Smooth muscle cell of the pulmonary artery (primary cell): ENCODE measurements around the gene TTLL4. TPM values are rescaled to one million over a fixed set of nuclear protein-coding genes. Genes with fewer than 3 reads are reported as not detected.

Experiments
- total RNA-seq: library from RNA; depleted of rRNA; stranded (reverse); fragments of >200 nt; gene quantifications from 2 replicates; pipeline ENCODE4 v1.2.3, GENCODE V29; 2014

TTLL4 gene, protein sequence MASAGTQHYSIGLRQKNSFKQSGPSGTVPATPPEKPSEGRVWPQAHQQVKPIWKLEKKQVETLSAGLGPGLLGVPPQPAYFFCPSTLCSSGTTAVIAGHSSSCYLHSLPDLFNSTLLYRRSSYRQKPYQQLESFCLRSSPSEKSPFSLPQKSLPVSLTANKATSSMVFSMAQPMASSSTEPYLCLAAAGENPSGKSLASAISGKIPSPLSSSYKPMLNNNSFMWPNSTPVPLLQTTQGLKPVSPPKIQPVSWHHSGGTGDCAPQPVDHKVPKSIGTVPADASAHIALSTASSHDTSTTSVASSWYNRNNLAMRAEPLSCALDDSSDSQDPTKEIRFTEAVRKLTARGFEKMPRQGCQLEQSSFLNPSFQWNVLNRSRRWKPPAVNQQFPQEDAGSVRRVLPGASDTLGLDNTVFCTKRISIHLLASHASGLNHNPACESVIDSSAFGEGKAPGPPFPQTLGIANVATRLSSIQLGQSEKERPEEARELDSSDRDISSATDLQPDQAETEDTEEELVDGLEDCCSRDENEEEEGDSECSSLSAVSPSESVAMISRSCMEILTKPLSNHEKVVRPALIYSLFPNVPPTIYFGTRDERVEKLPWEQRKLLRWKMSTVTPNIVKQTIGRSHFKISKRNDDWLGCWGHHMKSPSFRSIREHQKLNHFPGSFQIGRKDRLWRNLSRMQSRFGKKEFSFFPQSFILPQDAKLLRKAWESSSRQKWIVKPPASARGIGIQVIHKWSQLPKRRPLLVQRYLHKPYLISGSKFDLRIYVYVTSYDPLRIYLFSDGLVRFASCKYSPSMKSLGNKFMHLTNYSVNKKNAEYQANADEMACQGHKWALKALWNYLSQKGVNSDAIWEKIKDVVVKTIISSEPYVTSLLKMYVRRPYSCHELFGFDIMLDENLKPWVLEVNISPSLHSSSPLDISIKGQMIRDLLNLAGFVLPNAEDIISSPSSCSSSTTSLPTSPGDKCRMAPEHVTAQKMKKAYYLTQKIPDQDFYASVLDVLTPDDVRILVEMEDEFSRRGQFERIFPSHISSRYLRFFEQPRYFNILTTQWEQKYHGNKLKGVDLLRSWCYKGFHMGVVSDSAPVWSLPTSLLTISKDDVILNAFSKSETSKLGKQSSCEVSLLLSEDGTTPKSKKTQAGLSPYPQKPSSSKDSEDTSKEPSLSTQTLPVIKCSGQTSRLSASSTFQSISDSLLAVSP
- total RNA-seq = 6.7 and 9.8 TPM in 2 replicates

DNA sequence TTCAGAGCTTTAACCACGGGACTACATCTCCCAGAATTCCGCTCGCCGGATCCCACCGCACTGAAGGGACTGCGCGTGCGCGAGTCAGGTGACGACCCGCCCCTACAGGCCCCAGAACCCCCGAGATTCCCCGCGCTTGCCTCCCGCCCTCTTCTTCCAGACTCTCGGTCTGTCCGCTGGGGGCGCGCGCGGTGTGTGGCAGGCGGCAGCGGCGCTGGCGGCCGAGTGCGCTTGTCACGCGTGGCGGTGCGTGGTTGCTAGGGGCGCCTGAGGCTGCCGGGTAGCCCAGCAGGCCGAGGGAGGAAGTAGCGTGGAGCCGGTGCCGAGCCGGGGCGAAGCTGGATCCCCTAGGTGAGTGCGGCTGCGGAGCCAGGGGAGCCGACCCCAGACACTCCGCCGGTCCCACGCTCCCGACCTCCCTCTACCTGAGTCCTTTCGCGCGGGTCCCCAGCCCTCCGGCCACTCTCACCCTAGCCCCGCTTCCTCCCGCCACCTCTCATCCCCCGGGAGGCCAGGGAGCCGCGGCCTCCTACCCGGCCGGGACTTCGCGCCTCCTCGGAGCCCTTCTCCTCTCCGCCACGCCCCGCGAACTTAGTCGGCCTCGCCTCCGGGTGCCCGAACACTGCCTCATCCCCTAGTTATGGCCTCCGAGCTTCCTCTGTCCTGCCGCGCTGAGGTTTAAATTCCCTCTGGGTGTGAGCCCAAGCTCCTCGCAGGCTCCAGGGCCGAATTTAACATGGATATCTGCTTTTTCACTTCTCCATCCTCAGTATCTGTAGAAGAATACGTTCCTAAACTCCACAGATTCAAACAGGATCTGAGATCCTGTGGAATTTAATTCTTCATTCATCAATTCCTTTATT lies at the start of gene TTLL4:
TTLL4 (plus strand) TSS at position 149 of the 863 bp plus-strand sequence. CDS start 26,842 bp downstream, outside the sequence.

GRCh38 chr2:218671654-218672566 lies 38.7 kb upstream of the TTLL4 start, which contains the start of the genes RNF25 and STK36:
Gene RNF25, minus strand, starts transcription at chr2:218672002. Its CDS starts 32 bp downstream, at chr2:218671970.
Gene STK36, plus strand, starts transcription at chr2:218672086. Its CDS starts 744 bp downstream, at chr2:218672830.

GRCh38 chr2:218781691-218782527 lies 71.3 kb downstream of the TTLL4 start, which contains the start of gene CYP27A1:
Gene CYP27A1, plus strand, starts transcription at chr2:218782147. Its CDS starts 36 bp downstream, at chr2:218782183.

Other genes starting within 250 kb of the TTLL4 start
- gene USP37, start 142.5 kb upstream of the TTLL4 start, total RNA-seq = 9.5 and 10.2 TPM in 2 replicates
- gene CNOT9, start 142.0 kb upstream of the TTLL4 start, total RNA-seq = 29.1 and 34.7 TPM in 2 replicates
- gene PLCD4, start 102.9 kb upstream of the TTLL4 start, total RNA-seq = 2.0 and 2.5 TPM in 2 replicates
- gene ZNF142, start 51.2 kb upstream of the TTLL4 start, total RNA-seq = 9.1 and 15.4 TPM in 2 replicates
- 21.4 and 28.5 TPM in 2 replicates for gene BCS1L, start 51.2 kb upstream of the TTLL4 start, total RNA-seq
- gene RNF25, start 38.8 kb upstream of the TTLL4 start, total RNA-seq = 21.2 and 21.8 TPM in 2 replicates
- gene STK36, start 38.7 kb upstream of the TTLL4 start, total RNA-seq = 26.1 and 39.1 TPM in 2 replicates
- 6.8 and 13.7 TPM in 2 replicates for gene CYP27A1, start 71.3 kb downstream of the TTLL4 start, total RNA-seq
- gene PRKAG3, start 121.0 kb downstream of the TTLL4 start, total RNA-seq = 0.10 and 0.52 TPM in 2 replicates
- gene WNT6, start 149.0 kb downstream of the TTLL4 start, total RNA-seq = not detected in 2 replicates
- not detected in 2 replicates for gene WNT10A, start 170.0 kb downstream of the TTLL4 start, total RNA-seq
- gene CDK5R2, start 248.8 kb downstream of the TTLL4 start, total RNA-seq = not detected in 2 replicates